Measurements from ENCODE around the gene PLXNB2. TPM values are rescaled to one million over a fixed set of nuclear protein-coding genes. Genes with fewer than 3 reads are reported as not detected.

PLXNB2 gene, protein sequence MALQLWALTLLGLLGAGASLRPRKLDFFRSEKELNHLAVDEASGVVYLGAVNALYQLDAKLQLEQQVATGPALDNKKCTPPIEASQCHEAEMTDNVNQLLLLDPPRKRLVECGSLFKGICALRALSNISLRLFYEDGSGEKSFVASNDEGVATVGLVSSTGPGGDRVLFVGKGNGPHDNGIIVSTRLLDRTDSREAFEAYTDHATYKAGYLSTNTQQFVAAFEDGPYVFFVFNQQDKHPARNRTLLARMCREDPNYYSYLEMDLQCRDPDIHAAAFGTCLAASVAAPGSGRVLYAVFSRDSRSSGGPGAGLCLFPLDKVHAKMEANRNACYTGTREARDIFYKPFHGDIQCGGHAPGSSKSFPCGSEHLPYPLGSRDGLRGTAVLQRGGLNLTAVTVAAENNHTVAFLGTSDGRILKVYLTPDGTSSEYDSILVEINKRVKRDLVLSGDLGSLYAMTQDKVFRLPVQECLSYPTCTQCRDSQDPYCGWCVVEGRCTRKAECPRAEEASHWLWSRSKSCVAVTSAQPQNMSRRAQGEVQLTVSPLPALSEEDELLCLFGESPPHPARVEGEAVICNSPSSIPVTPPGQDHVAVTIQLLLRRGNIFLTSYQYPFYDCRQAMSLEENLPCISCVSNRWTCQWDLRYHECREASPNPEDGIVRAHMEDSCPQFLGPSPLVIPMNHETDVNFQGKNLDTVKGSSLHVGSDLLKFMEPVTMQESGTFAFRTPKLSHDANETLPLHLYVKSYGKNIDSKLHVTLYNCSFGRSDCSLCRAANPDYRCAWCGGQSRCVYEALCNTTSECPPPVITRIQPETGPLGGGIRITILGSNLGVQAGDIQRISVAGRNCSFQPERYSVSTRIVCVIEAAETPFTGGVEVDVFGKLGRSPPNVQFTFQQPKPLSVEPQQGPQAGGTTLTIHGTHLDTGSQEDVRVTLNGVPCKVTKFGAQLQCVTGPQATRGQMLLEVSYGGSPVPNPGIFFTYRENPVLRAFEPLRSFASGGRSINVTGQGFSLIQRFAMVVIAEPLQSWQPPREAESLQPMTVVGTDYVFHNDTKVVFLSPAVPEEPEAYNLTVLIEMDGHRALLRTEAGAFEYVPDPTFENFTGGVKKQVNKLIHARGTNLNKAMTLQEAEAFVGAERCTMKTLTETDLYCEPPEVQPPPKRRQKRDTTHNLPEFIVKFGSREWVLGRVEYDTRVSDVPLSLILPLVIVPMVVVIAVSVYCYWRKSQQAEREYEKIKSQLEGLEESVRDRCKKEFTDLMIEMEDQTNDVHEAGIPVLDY (N-terminal part only)
- 10 to 100 TPM; 10.7 to 11.1 TPM for total RNA-seq

DNA sequence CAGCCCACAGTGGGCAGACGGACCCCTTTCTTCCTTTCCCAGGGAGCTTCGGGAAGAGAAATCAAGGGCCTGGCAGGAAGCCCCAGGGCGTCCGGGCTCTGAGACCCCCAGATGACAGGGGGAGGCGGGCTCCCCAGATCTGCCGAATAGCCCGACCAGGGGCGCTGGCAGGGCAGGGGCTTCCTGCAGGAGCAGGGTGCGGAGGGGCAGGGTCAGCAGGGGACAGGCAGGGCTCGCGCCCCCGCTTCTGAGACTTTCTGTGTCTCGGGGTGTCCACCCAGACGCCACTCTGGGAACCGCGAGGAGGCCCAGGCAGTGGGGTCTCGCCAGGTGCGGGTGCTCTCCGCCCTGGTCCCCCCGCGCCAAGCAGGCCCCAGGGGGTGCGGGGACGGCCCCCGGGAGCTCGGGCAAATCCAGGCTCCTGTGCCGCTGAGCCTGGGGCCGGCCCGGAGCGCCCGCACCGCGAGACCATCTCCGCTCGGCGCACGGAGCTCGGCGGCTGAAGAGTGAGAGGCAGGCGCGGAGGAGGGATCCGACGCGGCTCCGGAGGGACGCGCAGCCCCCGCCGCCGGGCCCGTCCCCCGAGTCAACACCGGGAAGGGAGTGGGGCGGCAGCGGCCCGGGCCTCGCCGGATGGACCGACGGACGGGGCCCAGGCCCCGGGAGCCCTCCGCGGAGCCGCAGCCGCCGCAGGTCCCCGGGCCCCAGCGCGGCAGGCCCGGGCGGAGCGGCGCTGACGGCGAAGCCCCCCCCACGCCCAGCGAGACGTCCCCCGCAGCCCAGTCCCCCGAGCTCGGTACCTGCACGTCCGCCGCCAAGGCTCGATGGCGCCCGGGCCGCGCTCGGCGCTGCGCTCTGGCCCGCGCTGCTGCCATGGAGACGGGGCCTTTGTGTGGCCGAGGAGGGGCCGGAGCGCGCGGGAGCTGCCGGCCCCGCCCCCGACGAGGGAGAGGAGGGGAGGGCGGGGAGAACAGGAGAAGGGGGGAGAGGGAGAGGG is at the start of gene PLXNB2:
Gene PLXNB2, minus strand, starts transcription at position 894 of the 997 bp plus-strand sequence. CDS start 17,062 bp downstream, outside the sequence.
- CTCF ChIA-PET = interaction anchor here (0.6 to 2.7 kb wide), 5 partner anchors 9 to 31 kb away, joined by 3 to 9 read pairs (median 3); no protein-coding TSS in a partner anchor
- Mint-ChIP-seq H3K4me1 (peaks cover 16% of the 10 kb centered on the region), H3K36me3 (ENCODE audit: low read depth) (no peaks in the 10 kb centered on the region), H3K9me3 (no peaks in the 10 kb centered on the region), H3K27me3 (peaks cover 13% of the 10 kb centered on the region), H3K4me3 (peak within 1 kb of the TSS; percentile 19), H3K27ac (no peak within 1 kb of the TSS)
- DNase-seq = no peak
- POLR2A ChIA-PET = no interaction called here

DNA sequence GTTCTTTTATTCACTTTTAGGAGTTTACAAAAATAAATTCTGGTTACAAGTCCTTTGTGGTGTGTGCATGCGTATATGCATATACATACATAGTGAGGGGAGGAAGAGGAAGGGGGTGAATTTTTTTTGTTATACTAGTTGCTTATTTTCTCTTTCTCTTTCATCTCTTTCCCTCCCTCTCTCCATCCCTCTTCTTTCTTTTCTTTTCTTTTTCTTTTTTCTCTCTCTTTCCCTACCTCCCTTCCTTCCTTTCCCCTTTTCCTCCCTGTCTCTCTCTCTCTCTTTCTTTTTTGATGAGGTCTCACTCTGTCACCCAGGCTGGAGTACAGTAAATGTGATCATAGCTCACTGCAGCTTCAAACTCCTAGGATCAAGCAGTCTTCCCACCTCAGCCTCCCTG is 49.8 kb upstream of the PLXNB2 start:
- no peak for DNase-seq
- POLR2A ChIA-PET = no interaction called here
- H3K4me3 Mint-ChIP-seq = no peak overlapping the region
- no peaks in the 10 kb centered on the region for H3K9me3 Mint-ChIP-seq
- peaks cover 18% of the 10 kb centered on the region for H3K36me3 Mint-ChIP-seq (ENCODE audit: low read depth)
- CTCF ChIA-PET = interaction anchor here (0.6 to 1.3 kb wide), 4 partner anchors 8 to 169 kb away, joined by 3 to 4 read pairs (median 3); partner anchors contain the start of genes PPP6R2 and SCO2
- no peaks in the 10 kb centered on the region for H3K27me3 Mint-ChIP-seq
- peaks cover 31% of the 10 kb centered on the region for H3K4me1 Mint-ChIP-seq
- peak overlapping the region; percentile 46 for H3K27ac Mint-ChIP-seq

DNA sequence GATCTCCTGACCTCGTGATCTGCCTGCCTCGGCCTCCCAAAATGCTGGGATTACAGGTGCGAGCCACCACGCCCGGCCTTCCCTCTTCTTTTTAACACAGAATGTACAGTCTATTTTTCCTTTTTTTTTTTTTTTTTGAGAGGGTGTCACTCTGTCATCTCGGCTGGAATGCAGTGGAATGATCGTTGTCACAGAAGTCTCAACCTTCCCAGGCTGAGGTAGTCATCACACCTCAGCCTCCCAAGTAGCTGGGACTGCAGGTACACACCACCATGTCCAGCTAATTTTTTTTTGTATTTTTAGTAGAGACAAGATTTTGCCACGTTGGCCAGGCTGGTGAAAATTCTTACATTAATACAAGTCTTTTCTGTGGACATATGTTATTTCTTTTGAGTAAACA is 48.7 kb upstream of the PLXNB2 start:
- peaks cover 14% of the 10 kb centered on the region for H3K36me3 Mint-ChIP-seq (ENCODE audit: low read depth)
- POLR2A ChIA-PET = no interaction called here

DNA sequence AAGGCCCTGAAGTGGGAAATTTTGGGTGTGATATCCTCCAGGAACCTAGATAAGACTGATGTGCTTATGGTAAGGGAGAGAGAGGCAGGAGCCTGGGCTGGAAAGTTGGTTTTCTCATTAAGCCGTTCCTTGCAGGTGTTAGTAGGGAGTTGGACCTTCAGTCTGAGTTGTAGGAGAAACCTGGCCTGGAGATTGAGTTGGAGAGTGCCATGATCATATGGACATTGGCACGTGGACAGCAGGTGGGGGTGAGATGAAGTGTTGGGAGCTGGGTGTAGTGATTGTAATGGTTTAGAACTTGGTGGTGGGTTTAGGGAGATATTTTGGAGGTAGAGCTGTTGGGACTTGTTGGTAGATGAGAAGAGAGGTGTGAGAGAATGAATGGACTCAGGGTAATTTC is 40.6 kb upstream of the PLXNB2 start:
- CTCF ChIA-PET = interaction anchor here (0.8 kb wide), 1 partner anchor 161 kb away, joined by 3 read pairs; no protein-coding TSS in a partner anchor
- no peaks in the 10 kb centered on the region for H3K27me3 Mint-ChIP-seq
- peaks cover under 1% of the 10 kb centered on the region for H3K36me3 Mint-ChIP-seq (ENCODE audit: low read depth)
- H3K9me3 Mint-ChIP-seq = no peaks in the 10 kb centered on the region
- no peak overlapping the region for H3K27ac Mint-ChIP-seq
- no peak overlapping the region for H3K4me3 Mint-ChIP-seq
- no peak for DNase-seq
- H3K4me1 Mint-ChIP-seq = peaks cover under 1% of the 10 kb centered on the region
- POLR2A ChIA-PET = no interaction called here

More for the DNA sequence above, 48.7 kb upstream of the PLXNB2 start:
- CTCF ChIA-PET = interaction anchor here (0.6 kb wide), 1 partner anchor 15 kb away, joined by 3 read pairs; no protein-coding TSS in a partner anchor
- DNase-seq = no peak
- Mint-ChIP-seq H3K4me3 (no peak overlapping the region), H3K27me3 (no peaks in the 10 kb centered on the region), H3K4me1 (peaks cover 23% of the 10 kb centered on the region), H3K9me3 (no peaks in the 10 kb centered on the region), H3K27ac (no peak overlapping the region)

DNA sequence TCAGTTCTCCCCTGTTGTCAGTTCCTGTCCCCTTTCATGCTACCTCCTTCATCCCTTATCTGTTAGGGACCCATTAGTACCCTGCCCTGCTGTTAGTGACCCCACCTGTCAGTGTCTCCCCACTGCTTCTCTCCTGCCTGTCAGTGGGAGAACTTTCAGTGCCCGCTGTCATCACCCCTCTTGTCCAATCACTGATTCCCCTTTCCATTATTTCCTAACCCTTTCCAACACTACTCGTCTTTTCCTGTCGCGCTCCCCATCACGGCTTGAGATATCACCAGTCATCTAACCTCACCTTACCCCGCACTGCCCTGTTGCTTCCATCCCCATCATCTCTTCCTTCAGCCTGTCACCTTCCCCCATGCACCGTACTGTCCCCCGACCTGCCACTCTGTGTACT is 39.7 kb upstream of the PLXNB2 start:
- Mint-ChIP-seq H3K27ac (no peak overlapping the region), H3K4me3 (no peak overlapping the region), H3K4me1 (peaks cover 5% of the 10 kb centered on the region), H3K9me3 (no peaks in the 10 kb centered on the region), H3K36me3 (ENCODE audit: low read depth) (no peaks in the 10 kb centered on the region), H3K27me3 (no peaks in the 10 kb centered on the region)
- no peak for DNase-seq
- POLR2A ChIA-PET = no interaction called here
- CTCF ChIA-PET = no interaction called here

DNA sequence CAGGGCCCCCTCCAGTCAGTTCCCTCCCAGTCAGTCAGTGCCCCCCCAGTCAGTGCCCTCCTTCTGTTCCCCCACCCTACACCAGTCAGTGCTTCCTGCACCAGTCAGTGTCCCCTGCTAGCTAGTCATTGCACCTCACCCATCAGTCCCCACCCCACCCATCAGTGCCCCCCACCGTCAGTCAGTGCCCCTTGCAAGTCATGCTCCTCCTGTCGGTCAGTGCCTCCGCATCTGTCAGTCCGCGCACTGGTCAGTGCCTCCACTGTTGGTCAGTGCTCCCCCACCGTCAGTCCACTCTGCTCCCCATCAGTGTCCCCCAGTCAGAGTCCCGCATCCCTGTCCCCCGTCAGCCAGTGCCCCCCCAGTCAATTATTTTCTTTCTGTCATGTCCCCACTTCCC is 39.0 kb upstream of the PLXNB2 start:
- peaks cover 9% of the 10 kb centered on the region for H3K4me1 Mint-ChIP-seq

DNA sequence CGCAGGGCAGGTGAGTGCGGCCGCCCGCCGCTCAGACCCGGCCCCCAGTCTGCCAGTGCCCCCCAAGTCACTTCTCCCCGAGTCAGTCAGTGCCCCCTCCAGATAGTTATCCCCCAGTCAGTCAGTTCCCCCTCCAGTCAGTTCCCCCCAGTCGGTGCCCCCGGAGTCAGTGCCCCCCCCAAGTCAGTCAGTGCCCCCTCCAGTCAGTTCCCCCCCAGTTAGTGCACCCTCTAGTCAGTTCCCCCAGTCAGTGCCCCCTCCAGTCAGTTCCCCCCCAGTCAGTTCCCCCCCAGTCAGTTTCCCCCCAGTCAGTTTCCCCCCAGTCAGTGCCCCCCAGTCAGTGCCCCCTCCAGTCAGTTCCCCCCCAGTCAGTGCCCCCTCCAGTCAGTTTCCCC is 36.1 kb upstream of the PLXNB2 start:
- no peaks in the 10 kb centered on the region for H3K36me3 Mint-ChIP-seq (ENCODE audit: low read depth)
- no peak for DNase-seq
- ChIA-PET POLR2A (no interaction called here), CTCF (interaction anchor here (1.0 kb wide), 1 partner anchor 14 kb away, joined by 3 read pairs; no protein-coding TSS in a partner anchor)
- no peaks in the 10 kb centered on the region for H3K9me3 Mint-ChIP-seq
- peaks cover 11% of the 10 kb centered on the region for H3K4me1 Mint-ChIP-seq
- H3K27me3 Mint-ChIP-seq = no peaks in the 10 kb centered on the region
- H3K27ac Mint-ChIP-seq = no peak overlapping the region
- H3K4me3 Mint-ChIP-seq = peak overlapping the region; percentile 58

More for the DNA sequence above, 39.0 kb upstream of the PLXNB2 start:
- no peak overlapping the region for H3K27ac Mint-ChIP-seq
- H3K36me3 Mint-ChIP-seq (ENCODE audit: low read depth) = no peaks in the 10 kb centered on the region
- H3K9me3 Mint-ChIP-seq = no peaks in the 10 kb centered on the region
- no peak for DNase-seq
- H3K27me3 Mint-ChIP-seq = no peaks in the 10 kb centered on the region
- CTCF ChIA-PET = no interaction called here
- POLR2A ChIA-PET = no interaction called here
- H3K4me3 Mint-ChIP-seq = no peak overlapping the region

DNA sequence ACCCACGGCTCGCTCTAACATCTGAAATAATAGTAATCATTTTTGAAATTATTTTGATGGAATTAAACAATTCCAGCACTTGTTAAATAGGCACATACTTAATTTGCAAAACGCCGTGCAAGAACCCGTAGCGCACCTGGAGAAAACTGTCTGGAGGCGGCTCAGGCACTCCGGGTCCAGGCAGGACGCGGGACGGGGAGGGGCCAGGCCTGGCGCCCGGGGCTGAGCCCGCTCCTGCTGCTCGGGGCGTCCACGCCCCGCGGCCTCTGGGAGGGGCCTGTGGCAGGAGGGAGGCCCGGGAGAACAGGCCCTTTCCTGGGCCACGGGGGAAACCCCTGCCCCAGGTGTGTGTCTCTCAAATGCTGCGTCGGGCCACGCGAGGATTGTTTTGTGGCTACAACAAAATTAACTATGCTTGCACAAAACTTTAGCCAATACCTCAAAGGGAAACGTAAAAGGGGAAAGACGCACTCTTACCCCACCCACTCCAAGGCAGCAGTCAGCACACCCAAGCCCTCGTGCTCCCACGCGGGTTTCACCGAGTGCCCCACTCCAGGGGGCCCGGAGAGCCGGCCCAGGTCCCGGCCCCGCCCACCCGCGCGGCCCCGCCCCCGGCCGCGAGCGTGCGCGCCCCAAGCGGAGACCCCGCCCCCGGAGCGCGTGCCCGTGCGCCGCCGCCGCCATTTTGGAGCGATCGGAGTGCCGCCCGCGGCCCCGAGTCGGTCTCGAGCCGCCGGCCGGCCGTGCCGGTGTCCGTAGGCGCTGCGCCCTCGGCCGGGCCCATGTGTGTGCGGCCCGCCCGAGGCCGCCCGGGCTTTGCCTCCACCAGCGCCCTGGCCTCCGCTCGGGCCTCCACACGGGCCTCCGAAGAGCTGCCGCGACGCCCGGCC is 35.5 kb upstream of the PLXNB2 start, which contains the start of gene PPP6R2:
Gene PPP6R2, plus strand, starts transcription at position 677 of the 890 bp plus-strand sequence. CDS start 50,582 bp downstream, outside the sequence.
- ChIA-PET CTCF (interaction anchor here (0.6 to 2.6 kb wide), 19 partner anchors 9 to 279 kb away, joined by 3 to 17 read pairs (median 4); partner anchors contain the start of genes DENND6B, HDAC10, MAPK12 and SCO2), POLR2A (no interaction called here)

DNA sequence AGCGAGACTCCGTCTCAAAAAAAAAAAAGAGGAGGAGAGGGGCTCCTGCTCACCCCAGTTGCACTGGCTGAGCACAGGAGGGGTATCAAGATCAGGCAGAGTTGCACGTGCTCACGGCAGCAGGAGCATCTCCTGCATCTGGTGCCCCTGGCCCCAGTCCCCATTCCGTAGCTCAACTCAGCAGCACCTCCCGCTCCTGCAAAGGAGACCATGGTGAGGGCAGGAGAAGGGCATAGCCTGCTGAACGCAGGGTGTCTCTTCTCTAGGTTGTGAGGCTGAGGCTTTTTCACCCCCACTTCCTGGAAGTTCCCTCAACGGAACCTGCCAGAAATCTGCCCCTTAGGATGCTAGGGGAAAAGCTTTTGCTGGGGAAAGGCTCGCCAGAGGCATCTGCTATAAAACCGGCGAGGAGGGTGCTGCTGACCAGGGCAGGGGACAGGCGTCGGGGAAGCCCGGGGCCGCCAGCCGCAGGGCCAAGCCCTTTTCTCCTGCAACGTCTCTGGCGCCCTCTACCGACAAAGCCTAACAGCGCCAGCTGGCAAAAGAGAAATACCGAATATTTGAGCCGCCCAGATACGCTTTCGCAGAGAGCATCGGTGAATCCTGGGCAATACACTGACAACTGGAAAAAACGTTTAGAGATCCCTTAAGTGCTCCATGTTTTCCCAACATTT is 34.7 kb upstream of the PLXNB2 start:
- Mint-ChIP-seq H3K9me3 (no peaks in the 10 kb centered on the region), H3K27ac (peak overlapping the region; percentile 94), H3K36me3 (ENCODE audit: low read depth) (no peaks in the 10 kb centered on the region), H3K4me1 (peaks cover 11% of the 10 kb centered on the region), H3K27me3 (no peaks in the 10 kb centered on the region), H3K4me3 (peak overlapping the region; percentile 79)
- ChIA-PET POLR2A (no interaction called here), CTCF (interaction anchor here (0.6 to 2.6 kb wide), 28 partner anchors 9 to 279 kb away, joined by 3 to 17 read pairs (median 4); partner anchors contain the start of genes DENND6B, HDAC10, MAPK12 and SCO2)
- DNase-seq = peak; percentile 93

More for the DNA sequence above, 35.5 kb upstream of the PLXNB2 start, which contains the start of gene PPP6R2:
- peak; percentile 84 for DNase-seq
- Mint-ChIP-seq H3K27ac (peak within 1 kb of the TSS; percentile 94), H3K4me1 (peaks cover 11% of the 10 kb centered on the region), H3K36me3 (ENCODE audit: low read depth) (no peaks in the 10 kb centered on the region), H3K4me3 (peak within 1 kb of the TSS; percentile 79), H3K27me3 (no peaks in the 10 kb centered on the region), H3K9me3 (no peaks in the 10 kb centered on the region)

All from activated CD4-positive, alpha-beta T cell treated with anti-CD3 and anti-CD28 coated beads, Interleukin-2, amount 10 ng/mL, durations not matched to agents 7 days and 5 days (primary cell).